GM12878 (cell line): ENCODE results near the gene ARHGAP9.

ENCODE experiments used
- BHLHE40 ChIP-seq, 2 experiments: fragments of 450-650 bp in 1 of 2; IDR thresholded peaks; 2 replicates each; pipeline ENCODE4 v1.6.1; 2011 to 2017; ENCODE audit warnings: low read depth in 2 of 2, borderline replicate concordance in 1 of 2, improper control_type of control experiment in 1 of 2, low read length in 1 of 2, mild to moderate bottlenecking in 1 of 2
- CBX5 ChIP-seq: sonication (generic); IDR thresholded peaks from 2 replicates; pipeline ENCODE4 v1.6.1; 2016; ENCODE audit warnings: low read depth, moderate library complexity, mild to moderate bottlenecking, inconsistent platforms
- CEBPB ChIP-seq, 2 experiments: fragments of 150-350 bp in 1 of 2; IDR thresholded peaks; 2 replicates each; pipeline ENCODE4 v1.6.1; 2012 to 2014; ENCODE audit warnings: low read depth in 2 of 2, low read length in 2 of 2, borderline replicate concordance in 1 of 2, inconsistent platforms in 1 of 2
- CREB1 ChIP-seq: IDR thresholded peaks from 2 replicates; pipeline ENCODE4 v1.6.1; 2012; ENCODE audit warnings: low read depth, mild to moderate bottlenecking, inconsistent platforms
- EZH2 ChIP-seq: IDR thresholded peaks from 2 replicates; pipeline ENCODE4 v1.6.1; 2012; ENCODE audit warnings: low read depth, mild to moderate bottlenecking, control low read depth, inconsistent platforms, low read length, borderline replicate concordance; ENCODE audit not compliant: control insufficient read depth
- IKZF1 ChIP-seq: fragments of 450-650 bp; conservative IDR thresholded peaks from 2 replicates; pipeline ENCODE4 v1.6.1; 2017; ENCODE audit warnings: antibody characterized with exemption, mild to moderate bottlenecking
- SIX5 ChIP-seq: IDR thresholded peaks from 2 replicates; pipeline ENCODE4 v1.6.1; 2011; ENCODE audit warnings: mild to moderate bottlenecking, low read depth, low read length, moderate library complexity; ENCODE audit not compliant: severe bottlenecking
- TF ChIP-seq, protein P1 (sequence below): IDR thresholded peaks from 2 replicates; pipeline ENCODE4 v1.6.1; 2012; ENCODE audit warnings: low read depth, low read length, improper control_type of control experiment
- TF ChIP-seq, protein P2 (sequence below), 3 experiments: IDR thresholded peaks in 2 of 3; conservative IDR thresholded peaks in 1 of 3; 2 replicates each; pipeline ENCODE4 v1.5.1; 2011; ENCODE audit warnings: low read depth in 3 of 3, low read length in 3 of 3, mild to moderate bottlenecking in 3 of 3, control low read depth in 2 of 3, moderate library complexity in 2 of 3, inconsistent platforms in 1 of 3, mixed read lengths in 1 of 3; ENCODE audit not compliant: control insufficient read depth in 2 of 3, insufficient read depth in 1 of 3; ENCODE audit errors: extremely low read depth in 1 of 3

DNA sequence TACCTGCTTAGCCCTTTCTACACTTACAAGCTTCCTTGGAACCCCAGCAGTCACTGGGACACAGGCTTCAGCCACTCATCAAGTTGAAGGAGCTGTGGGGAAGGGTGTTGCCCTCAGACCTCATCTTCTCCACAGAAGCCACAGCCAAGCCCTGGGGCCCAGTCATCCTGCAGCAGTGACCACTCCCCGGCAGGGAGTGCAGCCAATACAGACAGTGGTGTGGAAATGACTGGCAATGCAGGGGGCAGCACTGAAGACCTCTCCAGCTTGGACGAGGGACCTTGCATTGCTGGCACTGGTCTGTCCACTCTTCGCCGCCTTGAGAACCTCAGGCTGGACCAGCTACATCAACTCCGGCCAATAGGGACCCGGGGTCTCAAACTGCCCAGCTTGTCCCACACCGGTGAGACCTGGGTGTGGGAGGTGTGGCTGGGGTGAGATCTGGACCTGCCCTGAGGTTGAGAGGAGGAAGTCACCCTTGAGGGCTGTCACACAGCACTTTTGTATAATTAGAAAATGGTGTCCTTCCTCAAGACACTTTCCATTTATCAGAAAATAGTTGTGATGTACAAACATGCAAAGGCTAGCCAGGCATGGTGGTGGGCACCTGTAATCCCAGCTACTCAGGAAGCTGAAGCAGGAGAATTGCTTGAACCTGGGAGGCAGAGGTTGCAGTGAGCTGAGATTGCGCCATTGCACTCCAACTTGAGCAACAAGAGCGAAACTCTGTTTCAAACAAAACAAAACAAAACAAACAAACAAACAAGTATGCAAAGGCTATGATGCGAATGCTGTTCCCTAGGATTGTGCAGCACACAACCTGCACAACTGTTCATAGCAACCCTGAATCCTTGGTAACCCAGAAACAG lies 10.1 kb downstream of the ARHGAP9 start:
- TF ChIP-seq EZH2 (no peak), BHLHE40 (IDR thresholded peaks at IDR 0.05; ENCODE audit: borderline replicate concordance in 1 of 2, low read depth in 2 of 2, low read length in 1 of 2) (no peak), SIX5 (no peak), CREB1 (no peak), CEBPB (IDR thresholded peaks at IDR 0.05; ENCODE audit: borderline replicate concordance in 1 of 2, low read depth in 2 of 2, low read length in 2 of 2) (no peak), CBX5 (no peak), IKZF1 (no peak)
- TF ChIP-seq, protein P1, sequence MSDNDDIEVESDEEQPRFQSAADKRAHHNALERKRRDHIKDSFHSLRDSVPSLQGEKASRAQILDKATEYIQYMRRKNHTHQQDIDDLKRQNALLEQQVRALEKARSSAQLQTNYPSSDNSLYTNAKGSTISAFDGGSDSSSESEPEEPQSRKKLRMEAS: no peak
- TF ChIP-seq, protein P2, sequence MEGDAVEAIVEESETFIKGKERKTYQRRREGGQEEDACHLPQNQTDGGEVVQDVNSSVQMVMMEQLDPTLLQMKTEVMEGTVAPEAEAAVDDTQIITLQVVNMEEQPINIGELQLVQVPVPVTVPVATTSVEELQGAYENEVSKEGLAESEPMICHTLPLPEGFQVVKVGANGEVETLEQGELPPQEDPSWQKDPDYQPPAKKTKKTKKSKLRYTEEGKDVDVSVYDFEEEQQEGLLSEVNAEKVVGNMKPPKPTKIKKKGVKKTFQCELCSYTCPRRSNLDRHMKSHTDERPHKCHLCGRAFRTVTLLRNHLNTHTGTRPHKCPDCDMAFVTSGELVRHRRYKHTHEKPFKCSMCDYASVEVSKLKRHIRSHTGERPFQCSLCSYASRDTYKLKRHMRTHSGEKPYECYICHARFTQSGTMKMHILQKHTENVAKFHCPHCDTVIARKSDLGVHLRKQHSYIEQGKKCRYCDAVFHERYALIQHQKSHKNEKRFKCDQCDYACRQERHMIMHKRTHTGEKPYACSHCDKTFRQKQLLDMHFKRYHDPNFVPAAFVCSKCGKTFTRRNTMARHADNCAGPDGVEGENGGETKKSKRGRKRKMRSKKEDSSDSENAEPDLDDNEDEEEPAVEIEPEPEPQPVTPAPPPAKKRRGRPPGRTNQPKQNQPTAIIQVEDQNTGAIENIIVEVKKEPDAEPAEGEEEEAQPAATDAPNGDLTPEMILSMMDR (IDR thresholded peaks at IDR 0.05 in 2 of 3, conservative IDR thresholded peaks at IDR 0.05 in 1 of 3; ENCODE audit: control insufficient read depth in 2 of 3, extremely low read depth in 1 of 3, insufficient read depth in 1 of 3, low read depth in 3 of 3, low read length in 3 of 3): no peak
